H9 (cell line): ENCODE measurements around the gene CLASP2. TPM values are rescaled to one million over a fixed set of nuclear protein-coding genes. Genes with fewer than 3 reads are reported as not detected.

ENCODE experiments used
- DNase-seq: peaks from one replicate; pipeline ENCODE4 v3.0.0-alpha.2; 2017
- H2AFZ ChIP-seq: one replicate; pipeline ENCODE4 v1.6.1; 2013; ENCODE audit warnings: mild to moderate bottlenecking, low read length, control low read depth, moderate library complexity
- H2AK5ac ChIP-seq: 2 replicates; pipeline ENCODE4 v1.6.1; 2013; ENCODE audit warnings: low read length, control low read depth, mixed read lengths; ENCODE audit not compliant: insufficient read length
- H2BK120ac ChIP-seq: one replicate; pipeline ENCODE4 v1.6.1; 2013; ENCODE audit warnings: low read depth, mild to moderate bottlenecking, low read length, control low read depth, inconsistent platforms; ENCODE audit not compliant: poor library complexity, severe bottlenecking
- H2BK12ac ChIP-seq: 2 replicates; pipeline ENCODE4 v1.6.1; 2013; ENCODE audit warnings: low read length, control low read depth, mixed read lengths, low read depth; ENCODE audit not compliant: insufficient read length
- H2BK15ac ChIP-seq: 2 replicates; pipeline ENCODE4 v1.6.1; 2013; ENCODE audit warnings: low read depth, low read length, control low read depth
- H2BK20ac ChIP-seq: one replicate; pipeline ENCODE4 v1.6.1; 2013; ENCODE audit warnings: low read depth, mild to moderate bottlenecking, low read length, control low read depth, inconsistent platforms; ENCODE audit not compliant: poor library complexity, severe bottlenecking
- H2BK5ac ChIP-seq: 2 replicates; pipeline ENCODE4 v1.6.1; 2013; ENCODE audit warnings: low read length, control low read depth, mixed read lengths; ENCODE audit not compliant: insufficient read length
- H3K14ac ChIP-seq: 2 replicates; pipeline ENCODE4 v1.6.1; 2013; ENCODE audit warnings: low read length, control low read depth; ENCODE audit not compliant: insufficient read depth
- H3K18ac ChIP-seq: 2 replicates; pipeline ENCODE4 v1.6.1; 2013; ENCODE audit warnings: low read depth, mild to moderate bottlenecking, mixed read lengths, low read length, control low read depth; ENCODE audit not compliant: insufficient read length
- H3K23ac ChIP-seq: 2 replicates; pipeline ENCODE4 v1.6.1; 2013; ENCODE audit warnings: low read length, control low read depth, mixed read lengths, low read depth; ENCODE audit not compliant: insufficient read length
- H3K23me2 ChIP-seq: 2 replicates; pipeline ENCODE4 v1.6.1; 2013; ENCODE audit warnings: low read depth, mild to moderate bottlenecking, mixed read lengths, low read length, control low read depth; ENCODE audit not compliant: insufficient read length, poor library complexity, severe bottlenecking
- H3K27ac ChIP-seq: 2 replicates; pipeline ENCODE4 v1.5.1; 2013; ENCODE audit warnings: low read length, control low read depth, mixed read lengths, low read depth; ENCODE audit not compliant: insufficient read length
- H3K27me3 ChIP-seq: 2 replicates; pipeline ENCODE4 v1.6.1; 2013; ENCODE audit warnings: low read length, control low read depth, inconsistent platforms; ENCODE audit not compliant: insufficient read depth
- H3K4ac ChIP-seq: 2 replicates; pipeline ENCODE4 v1.6.1; 2013; ENCODE audit warnings: low read depth, mild to moderate bottlenecking, control low read depth, inconsistent platforms, low read length, moderate library complexity
- H3K4me1 ChIP-seq: 2 replicates; pipeline ENCODE4 v1.6.1; 2013; ENCODE audit warnings: low read length, control low read depth, inconsistent platforms; ENCODE audit not compliant: insufficient read depth
- H3K4me2 ChIP-seq: 2 replicates; pipeline ENCODE4 v1.6.1; 2013; ENCODE audit warnings: low read length, control low read depth, mixed read lengths; ENCODE audit not compliant: insufficient read length, insufficient read depth
- H3K56ac ChIP-seq: 2 replicates; pipeline ENCODE4 v1.6.1; 2013; ENCODE audit warnings: low read depth, mild to moderate bottlenecking, mixed read lengths, low read length, control low read depth; ENCODE audit not compliant: insufficient read length
- H3K79me1 ChIP-seq: 2 replicates; pipeline ENCODE4 v1.6.1; 2013; ENCODE audit warnings: low read depth, mild to moderate bottlenecking, moderate library complexity, low read length, control low read depth, inconsistent platforms; ENCODE audit not compliant: insufficient read depth, poor library complexity, severe bottlenecking
- H3K79me2 ChIP-seq: 2 replicates; pipeline ENCODE4 v1.6.1; 2013; ENCODE audit warnings: low read length, control low read depth, inconsistent platforms; ENCODE audit not compliant: insufficient read depth
- H3K9ac ChIP-seq: 2 replicates; pipeline ENCODE4 v1.6.1; 2013; ENCODE audit warnings: low read length, control low read depth, mixed read lengths; ENCODE audit not compliant: insufficient read length; ENCODE audit errors: extremely low read depth
- H3K9me3 ChIP-seq: one replicate; pipeline ENCODE4 v1.6.1; 2013; ENCODE audit warnings: low read depth, low read length, inconsistent platforms; ENCODE audit not compliant: control insufficient read depth
- H3T11ph ChIP-seq: one replicate; pipeline ENCODE4 v1.6.1; 2013; ENCODE audit warnings: mild to moderate bottlenecking, low read length, control low read depth, inconsistent platforms
- H4K20me1 ChIP-seq: one replicate; pipeline ENCODE4 v1.6.1; 2013; ENCODE audit not compliant: control insufficient read depth, insufficient read length, insufficient read depth
- H4K5ac ChIP-seq: 2 replicates; pipeline ENCODE4 v1.6.1; 2013; ENCODE audit warnings: low read depth, mild to moderate bottlenecking, mixed read lengths, low read length, control low read depth; ENCODE audit not compliant: insufficient read length
- H4K8ac ChIP-seq: replicated peaks from 2 replicates; pipeline ENCODE4 v1.6.1; 2013; ENCODE audit warnings: low read length, control low read depth, mixed read lengths, low read depth; ENCODE audit not compliant: insufficient read length
- H4K91ac ChIP-seq: 2 replicates; pipeline ENCODE4 v1.6.1; 2013; ENCODE audit warnings: low read depth, mild to moderate bottlenecking, moderate library complexity, mixed read lengths, low read length, control low read depth; ENCODE audit not compliant: insufficient read length
- H3K27ac Mint-ChIP-seq, 3 experiments: 2 replicates in 2 of 3; 3 replicates in 1 of 3; pipeline ENCODE4 v1.8.0; 2020 to 2021; ENCODE audit warnings: mixed read lengths in 3 of 3, mild to moderate bottlenecking in 1 of 3, moderate library complexity in 1 of 3
- H3K27me3 Mint-ChIP-seq: 2 replicates; pipeline ENCODE4 v1.8.0; 2021; ENCODE audit warnings: low read depth, mild to moderate bottlenecking, moderate library complexity, mixed read lengths
- H3K36me3 Mint-ChIP-seq, 3 experiments: 2 replicates in 2 of 3; 3 replicates in 1 of 3; pipeline ENCODE4 v1.8.0; 2020 to 2021; ENCODE audit warnings: low read depth in 3 of 3, mixed read lengths in 3 of 3; ENCODE audit not compliant: insufficient read depth in 1 of 3
- H3K4me1 Mint-ChIP-seq, 2 experiments: 2 replicates each; pipeline ENCODE4 v1.8.0; 2020; ENCODE audit warnings: mixed read lengths in 2 of 2
- H3K4me3 Mint-ChIP-seq, 2 experiments: 2 replicates in 1 of 2; 3 replicates in 1 of 2; pipeline ENCODE4 v1.8.0; 2020 to 2021; ENCODE audit warnings: mild to moderate bottlenecking in 2 of 2, mixed read lengths in 2 of 2, moderate library complexity in 1 of 2
- H3K9me3 Mint-ChIP-seq, 2 experiments: 2 replicates in 1 of 2; 3 replicates in 1 of 2; pipeline ENCODE4 v1.8.0; 2020; ENCODE audit warnings: mild to moderate bottlenecking in 2 of 2, mixed read lengths in 2 of 2, moderate library complexity in 1 of 2
- CTCF ChIP-seq: fragments of 200-600 bp; sonication (generic); conservative IDR thresholded peaks from 3 replicates; pipeline ENCODE4 v1.8.0; 2021; ENCODE audit warnings: antibody characterized with exemption, mild to moderate bottlenecking
- WGBS: extraction: QIAGEN DNeasy Blood & Tissue Kit; methylation state at CpG from one replicate; pipeline ENCODE4 v1.1.7; 2013; ENCODE audit warnings: missing lambda C conversion rate, low lambda C conversion rate, mixed read lengths; ENCODE audit not compliant: insufficient read length; ENCODE audit errors: extremely low coverage; 5-methylcytosine and 5-hydroxymethylcytosine counted together
- total RNA-seq: library from RNA; stranded (reverse); gene quantifications from 2 replicates; pipeline ENCODE4 v1.2.1, GENCODE V29; 2021

The CLASP2 gene
- total RNA-seq, 1 experiment from 2014 or later, result 60.5 TPM

GRCh38 chr3:33722626-33723370 lies 4.7 kb upstream of the CLASP2 start:
- Mint-ChIP-seq H3K4me1 (peaks cover 5 to 6% of the 10 kb centered on the region in 2 experiments; a peak in 3 of 4 replicates), H3K36me3 (no peaks in the 10 kb centered on the region), H3K9me3 (no peaks in the 10 kb centered on the region), H3K4me3 (no peak overlapping the region), H3K27me3 (no peaks in the 10 kb centered on the region), H3K27ac (no peak overlapping the region)
- Histone ChIP-seq H3K9me3 (no peaks in the 10 kb centered on the region), H3T11ph (no peak overlapping the region), H3K14ac (no peak overlapping the region), H3K79me2 (no peaks in the 10 kb centered on the region), H3K27ac (no peak overlapping the region), H3K27me3 (no peaks in the 10 kb centered on the region), H3K56ac (no peak overlapping the region), H2BK20ac (no peak overlapping the region), H3K23ac (no peak overlapping the region), H2BK5ac (no peak overlapping the region), H2AFZ (no peak overlapping the region), H2BK12ac (no peak overlapping the region), H3K4ac (no peak overlapping the region), H3K4me2 (no peak overlapping the region), H4K91ac (no peak overlapping the region), H3K79me1 (no peaks in the 10 kb centered on the region), H2BK15ac (no peak overlapping the region), H4K8ac (no peak overlapping the region), H4K5ac (no peak overlapping the region), H3K4me1 (no peaks in the 10 kb centered on the region), H3K9ac (no peak overlapping the region), H2AK5ac (no peak overlapping the region), H3K18ac (no peak overlapping the region), H2BK120ac (no peak overlapping the region), H4K20me1 (no peaks in the 10 kb centered on the region), H3K23me2 (no peaks in the 10 kb centered on the region)
- no peak for TF ChIP-seq CTCF
- no CpG with 5 or more reads among the region's 2 CpGs for WGBS
- DNase-seq, result no peak
